Kidney (tissue), 14 donors: ENCODE data around the gene RAET1L. TPM values are rescaled to one million over a fixed set of nuclear protein-coding genes. Genes with fewer than 3 reads are reported as not detected.
"Not testable (repeated sequence)": the region's sequence is repeated elsewhere in the genome, so short reads cannot be mapped to it uniquely, and the experiment has no call there.

Experiments
- DNase-seq, 5 donors: peaks; one replicate each; pipeline ENCODE4 v3.0.0-alpha.2; 2013 to 2020
- FAIRE-seq: peaks from 2 replicates; lab custom pipeline; 2012; peaks lifted over from hg19 to GRCh38; lab: Jason Lieb, UNC
- H3K27ac ChIP-seq, 2 donors: one replicate each; pipeline ENCODE4 v1.7.0; 2013; ENCODE audit warnings: low read depth in 2 of 2, low read length in 2 of 2, inconsistent platforms in 1 of 2
- H3K27me3 ChIP-seq: one replicate; pipeline ENCODE4 v1.7.1; 2013; ENCODE audit warnings: low read length, inconsistent platforms; ENCODE audit not compliant: control insufficient read depth, insufficient read depth
- H3K36me3 ChIP-seq, 3 donors: one replicate each; pipeline versions ENCODE4 v1.7.0 to v1.7.1; 2013; ENCODE audit warnings: low read length in 3 of 3, control low read depth in 1 of 3, inconsistent platforms in 1 of 3; ENCODE audit not compliant: insufficient read depth in 3 of 3, control insufficient read depth in 2 of 3
- H3K4me1 ChIP-seq, 3 donors: one replicate each; pipeline versions ENCODE4 v1.7.0 to v1.7.1; 2013; ENCODE audit warnings: low read length in 3 of 3, inconsistent platforms in 1 of 3, low read depth in 1 of 3; ENCODE audit not compliant: control insufficient read depth in 2 of 3, insufficient read depth in 2 of 3
- H3K4me3 ChIP-seq, 3 donors: one replicate each; pipeline versions ENCODE4 v1.7.0 to v1.8.1; 2013; ENCODE audit warnings: low read length in 3 of 3, control low read depth in 1 of 3, inconsistent platforms in 1 of 3
- H3K9ac ChIP-seq, 3 donors: one replicate each; pipeline versions ENCODE4 v1.7.0 to v1.7.1; 2013; ENCODE audit warnings: low read length in 3 of 3, control low read depth in 1 of 3, inconsistent platforms in 1 of 3
- H3K9me3 ChIP-seq, 3 donors: one replicate each; pipeline versions ENCODE4 v1.7.0 to v1.7.1; 2013; ENCODE audit warnings: low read length in 3 of 3, control low read depth in 1 of 3, inconsistent platforms in 1 of 3; ENCODE audit not compliant: control insufficient read depth in 2 of 3, insufficient read depth in 1 of 3
- CTCF ChIP-seq: IDR thresholded peaks from 3 replicates; pipeline ENCODE4 v1.5.1; 2012; ENCODE audit warnings: mild to moderate bottlenecking, moderate library complexity, borderline replicate concordance; ENCODE audit not compliant: insufficient read depth; ENCODE audit errors: extremely low read depth
- intact Hi-C: fragments of 100-400 bp; cut with DNase I; formaldehyde crosslinking; loops from one replicate; pipeline ENCODE4 v1.11.1; 2022
- polyA plus RNA-seq: library from polyadenylated mRNA; stranded (reverse); fragments of 350-450 nt; fragmentation: Illumina TruSeq; extraction: RNeasy Lipid Tissue Mini Kit (QIAGEN cat#74804); gene quantifications from one replicate; pipeline ENCODE4 v1.2.3, GENCODE V29; 2014; ENCODE audit warnings: low read depth, low replicate concordance; ENCODE audit not compliant: insufficient read depth
- total RNA-seq: library from RNA; stranded (reverse); fragmentation: NEBNext Ultra II Directional; extraction: Animal tissue kit (Norgen Biotek cat#: 25700); gene quantifications from one replicate; pipeline ENCODE4 v1.2.1, GENCODE V29; 2021
- donor health status: control.
- donor health status: control.
- donor health status: control.
- donor health status: control.
- donor health status: control.
- donor health status: DM: yes; HTN: yes; CAD: no.
- donor health status: Normal renal cell carcinoma (clear cell type).

RAET1L gene
- total and polyA plus RNA-seq, 2 donors from 2014 or later = 3.3 TPM; not detected in 1

GRCh38 chr6:149969635-149970034 is 55.7 kb downstream of the RAET1L start:
- intact Hi-C loops = no loop called here
- Histone ChIP-seq H3K36me3 (no peaks in the 10 kb centered on the region), H3K4me3 (no peak overlapping the region), H3K27ac (no peak overlapping the region), H3K9me3 (no peaks in the 10 kb centered on the region), H3K4me1 (peaks cover 0 to 8% (median 2%) of the 10 kb centered on the region in 3 donors), H3K9ac (no peak overlapping the region), H3K27me3 (peaks cover 20% of the 10 kb centered on the region)
- DNase-seq = no peak
- no peak for TF ChIP-seq CTCF
- FAIRE-seq = no peak

DNA sequence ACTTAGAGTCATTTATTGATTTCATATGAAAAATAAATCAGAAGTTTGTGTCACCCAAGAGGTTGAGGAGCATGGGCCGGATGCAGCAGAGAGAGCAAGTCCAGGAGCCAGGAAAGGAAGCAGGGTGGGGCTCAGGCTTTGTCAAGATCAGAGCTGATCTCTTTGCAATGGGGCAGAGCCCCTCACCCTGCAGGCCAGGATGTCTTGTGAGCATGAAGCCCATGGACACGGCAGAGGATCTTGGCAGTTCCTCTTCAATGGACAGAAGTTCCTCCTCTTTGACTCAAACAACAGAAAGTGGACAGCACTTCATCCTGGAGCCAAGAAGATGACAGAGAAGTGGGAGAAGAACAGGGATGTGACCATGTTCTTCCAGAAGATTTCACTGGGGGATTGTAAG is 56.4 kb downstream of the RAET1L start:
- H3K36me3 ChIP-seq, H3K4me3 ChIP-seq, intact Hi-C loops, FAIRE-seq, DNase-seq, H3K9me3 ChIP-seq, H3K27ac ChIP-seq, H3K9ac ChIP-seq: not testable (repeated sequence)
- Histone ChIP-seq H3K27me3 (peaks cover 22% of the 10 kb centered on the region), H3K4me1 (peaks cover 0 to 16% (median 6%) of the 10 kb centered on the region in 3 donors)

Other genes with a start within 250 kb of the RAET1L start
- gene LRP11, start 161.2 kb downstream of the RAET1L start, total RNA-seq = 34.0 TPM
- 22.1 TPM for gene LRP11, start 161.2 kb downstream of the RAET1L start, polyA plus RNA-seq
- gene RAET1E, start 127.4 kb downstream of the RAET1L start, total RNA-seq = 1.0 TPM
- 3.1 TPM for gene RAET1E, start 127.4 kb downstream of the RAET1L start, polyA plus RNA-seq
- 0.41 TPM for gene RAET1G, start 102.4 kb downstream of the RAET1L start, total RNA-seq
- gene RAET1G, start 102.4 kb downstream of the RAET1L start, polyA plus RNA-seq = 1.3 TPM
- 1.3 TPM for gene ULBP2, start 83.5 kb downstream of the RAET1L start, total RNA-seq
- gene ULBP2, start 83.5 kb downstream of the RAET1L start, polyA plus RNA-seq = 2.5 TPM
- gene ULBP1, start 61.6 kb downstream of the RAET1L start, total RNA-seq = 0.72 TPM
- 0.47 TPM for gene ULBP1, start 61.6 kb downstream of the RAET1L start, polyA plus RNA-seq
- 5.0 TPM for gene ULBP3, start 43.6 kb upstream of the RAET1L start, total RNA-seq
- gene ULBP3, start 43.6 kb upstream of the RAET1L start, polyA plus RNA-seq = 0.71 TPM
- 15.8 TPM for gene PPP1R14C, start 117.5 kb upstream of the RAET1L start, total RNA-seq
- gene PPP1R14C, start 117.5 kb upstream of the RAET1L start, polyA plus RNA-seq = 6.5 TPM